Keratinocyte (primary cell): ENCODE results near the gene DCPS. TPM values are rescaled to one million over a fixed set of nuclear protein-coding genes. Genes with fewer than 3 reads are reported as not detected.

Experiments
- DNase-seq: peaks from one replicate; pipeline ENCODE4 v3.0.0-alpha.2; 2011; ENCODE audit warnings: low read depth, missing footprints, low spot score
- FAIRE-seq: peaks from 2 replicates; lab custom pipeline; 2011; peaks lifted over from hg19 to GRCh38; lab: Jason Lieb, UNC
- H2AFZ ChIP-seq: 2 replicates; pipeline ENCODE4 v1.6.0; 2012; ENCODE audit warnings: low read length, control low read depth, inconsistent platforms; ENCODE audit not compliant: control insufficient read depth
- H3K27ac ChIP-seq: 2 replicates; pipeline ENCODE4 v1.5.1; 2011; ENCODE audit warnings: low read length; ENCODE audit not compliant: control insufficient read depth, insufficient read depth
- H3K27me3 ChIP-seq: 3 replicates; pipeline ENCODE4 v1.6.0; 2011; ENCODE audit warnings: low read length; ENCODE audit not compliant: control insufficient read depth, insufficient read depth; ENCODE audit errors: extremely low read depth
- H3K36me3 ChIP-seq, 2 experiments: 2 replicates in 1 of 2; 3 replicates in 1 of 2; pipeline ENCODE4 v1.5.1; 2011; ENCODE audit warnings: low read length in 2 of 2, mild to moderate bottlenecking in 1 of 2; ENCODE audit not compliant: control insufficient read depth in 2 of 2, insufficient read depth in 2 of 2; ENCODE audit errors: extremely low read depth in 1 of 2
- H3K4me1 ChIP-seq: 3 replicates; pipeline ENCODE4 v1.5.1; 2011; ENCODE audit warnings: low read length; ENCODE audit not compliant: control insufficient read depth, insufficient read depth; ENCODE audit errors: extremely low read depth
- H3K4me2 ChIP-seq: 3 replicates; pipeline ENCODE4 v1.6.0; 2011; ENCODE audit warnings: low read depth, low read length; ENCODE audit not compliant: control insufficient read depth, insufficient read depth; ENCODE audit errors: extremely low read depth
- H3K4me3 ChIP-seq, 3 experiments: fragments of 200-600 bp in 1 of 3; sonication (generic) in 1 of 3; 2 replicates in 2 of 3; 3 replicates in 1 of 3; pipeline ENCODE4 v1.5.1; 2011 to 2016; ENCODE audit warnings: low read length in 3 of 3, mild to moderate bottlenecking in 3 of 3, control low read depth in 2 of 3, inconsistent platforms in 1 of 3, low read depth in 1 of 3, mixed read lengths in 1 of 3, mixed run types in 1 of 3, moderate library complexity in 1 of 3; ENCODE audit not compliant: control insufficient read depth in 2 of 3, insufficient read depth in 2 of 3; ENCODE audit errors: extremely low read depth in 1 of 3
- H3K79me2 ChIP-seq: 2 replicates; pipeline ENCODE4 v1.6.0; 2012; ENCODE audit warnings: low read length; ENCODE audit not compliant: control insufficient read depth, insufficient read depth
- H3K9ac ChIP-seq: 3 replicates; pipeline ENCODE4 v1.6.0; 2011; ENCODE audit warnings: low read length; ENCODE audit not compliant: control insufficient read depth, insufficient read depth; ENCODE audit errors: extremely low read depth
- H3K9me1 ChIP-seq: 3 replicates; pipeline ENCODE4 v1.6.0; 2011; ENCODE audit warnings: low read length; ENCODE audit not compliant: control insufficient read depth, insufficient read depth; ENCODE audit errors: extremely low read depth
- H3K9me3 ChIP-seq: 2 replicates; pipeline ENCODE4 v1.5.1; 2012; ENCODE audit warnings: low read depth, low read length; ENCODE audit not compliant: control insufficient read depth
- H4K20me1 ChIP-seq: 3 replicates; pipeline ENCODE4 v1.6.0; 2011; ENCODE audit warnings: low read length; ENCODE audit not compliant: control insufficient read depth, insufficient read depth; ENCODE audit errors: extremely low read depth
- CTCF ChIP-seq, 3 experiments: IDR thresholded peaks in 1 of 3; conservative IDR thresholded peaks in 1 of 3; optimal IDR thresholded peaks in 1 of 3; 2 replicates in 2 of 3; 3 replicates in 1 of 3; pipeline versions ENCODE3 to v1.5.1; 2011; ENCODE audit warnings: low read length in 3 of 3, mild to moderate bottlenecking in 3 of 3, moderate library complexity in 2 of 3, control low read depth in 1 of 3, inconsistent platforms in 1 of 3; ENCODE audit not compliant: insufficient read depth in 2 of 3; ENCODE audit errors: extremely low read depth in 1 of 3
- EZH2 ChIP-seq: IDR thresholded peaks from one replicate; pipeline ENCODE4 v1.6.1; 2012; ENCODE audit warnings: inconsistent platforms, mild to moderate bottlenecking, low read length, moderate library complexity
- dilution Hi-C: fragments of 300-500 bp; cut with MboI; formaldehyde crosslinking; loops from one replicate; pipeline ENCODE4 v1.7.0; 2020; ENCODE audit warnings: low sequenced_read_pairs; ENCODE audit not compliant: extremely low pct_ligation_motif_present
- polyA plus RNA-seq, 5 experiments: library from polyadenylated mRNA; depleted of rRNA in 3 of 5; stranded (reverse) in 3 of 5; stranded (forward) in 1 of 5; unstranded in 1 of 5; fragments of >200 nt; gene quantifications; 1 replicate in 1 of 5; 2 replicates in 3 of 5; 3 replicates in 1 of 5; pipeline versions ENCODE4 v1.2.1 to v1.2.3, GENCODE V29; 2011 to 2012; ENCODE audit warnings: missing spikeins in 2 of 5, low read depth in 1 of 5, low replicate concordance in 1 of 5

DCPS gene
- polyA plus RNA-seq, 1 donor (not counting 4 experiments of a cell fraction or from before 2014, with no cell fraction given): 31.3 TPM

GRCh38 chr11:126355324-126355925 lies 51.6 kb downstream of the DCPS start, which contains the start of gene ST3GAL4:
ST3GAL4 (plus strand) TSS chr11:126355686; CDS start chr11:126406156, 50,470 bp downstream.
- H3K79me2 ChIP-seq: peaks cover 71% of the 10 kb centered on the region
- dilution Hi-C loops: no loop called here

GRCh38 chr11:126355926-126356897 lies 52.4 kb downstream of the DCPS start:
- H3K4me3 ChIP-seq: peak overlapping the region; percentile 65 to 81 (median 78)
- peak overlapping the region; percentile 42 for H3K27ac ChIP-seq
- dilution Hi-C loops: no loop called here
- no peak for TF ChIP-seq EZH2
- peak in 2 of 3 experiments; percentile 1 to 4 for TF ChIP-seq CTCF (optimal IDR thresholded peaks at IDR 0.05 in 1 of 3, IDR thresholded peaks at IDR 0.05 in 1 of 3, conservative IDR thresholded peaks at IDR 0.05 in 1 of 3; ENCODE audit: extremely low read depth in 1 of 3, insufficient read depth in 2 of 3, low read length in 3 of 3)
- DNase-seq (no peak), FAIRE-seq (no peak)
- H2AFZ ChIP-seq: peak overlapping the region; percentile 6
- H4K20me1 ChIP-seq: no peaks in the 10 kb centered on the region
- H3K4me2 ChIP-seq: peak overlapping the region; percentile 79
- H3K79me2 ChIP-seq: peaks cover 67% of the 10 kb centered on the region
- no peaks in the 10 kb centered on the region for H3K9me1 ChIP-seq
- peak overlapping the region; percentile 89 for H3K9ac ChIP-seq
- peaks cover 56% of the 10 kb centered on the region for H3K4me1 ChIP-seq
- H3K27me3 ChIP-seq: no peaks in the 10 kb centered on the region
- peaks cover 4 to 13% of the 10 kb centered on the region in 2 experiments for H3K36me3 ChIP-seq
- no peaks in the 10 kb centered on the region for H3K9me3 ChIP-seq

More at GRCh38 chr11:126355324-126355925, 51.6 kb downstream of the DCPS start, which contains the start of gene ST3GAL4:
- no peak for TF ChIP-seq CTCF (optimal IDR thresholded peaks at IDR 0.05 in 1 of 3, IDR thresholded peaks at IDR 0.05 in 1 of 3, conservative IDR thresholded peaks at IDR 0.05 in 1 of 3; ENCODE audit: extremely low read depth in 1 of 3, insufficient read depth in 2 of 3, low read length in 3 of 3)
- no peak for TF ChIP-seq EZH2
- no peaks in the 10 kb centered on the region for H4K20me1 ChIP-seq
- H2AFZ ChIP-seq: peak within 1 kb of the TSS; percentile 30
- peak within 1 kb of the TSS; percentile 89 for H3K9ac ChIP-seq
- peak within 1 kb of the TSS; percentile 81 to 89 (median 87) for H3K4me3 ChIP-seq
- no peaks in the 10 kb centered on the region for H3K9me3 ChIP-seq
- no peak for DNase-seq
- H3K27me3 ChIP-seq: no peaks in the 10 kb centered on the region
- H3K36me3 ChIP-seq: peaks cover 9 to 20% of the 10 kb centered on the region in 2 experiments
- no peaks in the 10 kb centered on the region for H3K9me1 ChIP-seq
- H3K4me1 ChIP-seq: peaks cover 51% of the 10 kb centered on the region
- peak within 1 kb of the TSS; percentile 79 for H3K4me2 ChIP-seq
- H3K27ac ChIP-seq: peak within 1 kb of the TSS; percentile 86
- no peak for FAIRE-seq
